Body of pancreas (tissue), 4 donors: ENCODE data around the gene SCG5. TPM values are rescaled to one million over a fixed set of nuclear protein-coding genes. Genes with fewer than 3 reads are reported as not detected.
A peak's percentile ranks its signal among the peaks of the same experiment; 100 is the strongest.

Source experiments
- ATAC-seq: fragments of 150-250 bp; one replicate; pipeline ENCODE4 v1.9.1; 2016
- DNase-seq, 4 donors: peaks; one replicate each; pipeline ENCODE4 v3.0.0-alpha.2; 2019
- H3K27ac ChIP-seq, 4 donors: fragments of 200-600 bp; sonication (generic); 1 replicate in 3 of 4; 2 replicates in 1 of 4; pipeline versions ENCODE4 v1.5.1 to v1.6.1; 2016 to 2019; ENCODE audit warnings: mild to moderate bottlenecking in 1 of 4, mixed read lengths in 1 of 4, moderate library complexity in 1 of 4
- H3K27me3 ChIP-seq, 2 donors: fragments of 200-600 bp; sonication (generic); one replicate each; pipeline ENCODE4 v1.6.0; 2016; ENCODE audit warnings: mild to moderate bottlenecking in 1 of 2
- H3K36me3 ChIP-seq, 2 donors: fragments of 200-600 bp; sonication (generic); replicated peaks in 1 of 2; 2 replicates each; pipeline ENCODE4 v1.5.1; 2016; ENCODE audit warnings: low read depth in 2 of 2; ENCODE audit not compliant: insufficient read depth in 1 of 2
- H3K4me1 ChIP-seq: fragments of 200-600 bp; sonication (generic); one replicate; pipeline ENCODE4 v1.6.0; 2016
- H3K4me3 ChIP-seq, 2 donors: fragments of 200-600 bp; sonication (generic); 1 replicate in 1 of 2; 2 replicates in 1 of 2; pipeline ENCODE4 v1.5.1; 2016 to 2019
- H3K9me3 ChIP-seq, 3 donors: fragments of 200-600 bp; sonication (generic); 1 replicate in 2 of 3; 2 replicates in 1 of 3; pipeline ENCODE4 v1.5.1; 2016
- CTCF ChIP-seq, 7 experiments: fragments of 450-650 bp in 4 of 7; fragments of 200-600 bp in 3 of 7; sonication (generic) in 3 of 7; IDR thresholded peaks; one replicate each; pipeline ENCODE4 v1.5.1; 2016 to 2019; ENCODE audit warnings: antibody characterized with exemption in 7 of 7
- POLR2A ChIP-seq, 3 donors: fragments of 450-650 bp; IDR thresholded peaks; one replicate each; pipeline ENCODE4 v1.6.1; 2016; ENCODE audit warnings: antibody characterized with exemption in 3 of 3, mild to moderate bottlenecking in 2 of 3
- WGBS, 2 donors: methylation state at CpG; one replicate each; pipeline ENCODE4 v1.1.5; 2017; 5-methylcytosine and 5-hydroxymethylcytosine counted together
- intact Hi-C: fragments of 100-400 bp; cut with DNase I; formaldehyde crosslinking; loops from one replicate; pipeline ENCODE4 v1.15.1; 2023
- total RNA-seq, 2 donors: library from RNA; depleted of rRNA; stranded (reverse); fragments of >200 nt; gene quantifications; one replicate each; pipeline ENCODE4 v1.1.0, GENCODE V29; 2016

Gene SCG5
- total RNA-seq, 2 donors from 2014 or later, result 49.4 to 50.1 TPM

- no peak for ATAC-seq
- H3K4me1 ChIP-seq, result peaks cover 9% of the 10 kb centered on the region
- H3K27ac ChIP-seq, result no peak overlapping the region
- DNase-seq, result no peak
- TF ChIP-seq POLR2A (IDR thresholded peaks at IDR 0.05) (no peak), CTCF (IDR thresholded peaks at IDR 0.05) (no peak)
- no peaks in the 10 kb centered on the region for H3K27me3 ChIP-seq
- H3K36me3 ChIP-seq, result no peaks in the 10 kb centered on the region
- H3K9me3 ChIP-seq, result no peaks in the 10 kb centered on the region
- intact Hi-C loops, result no loop called here
- H3K4me3 ChIP-seq, result no peak overlapping the region
- WGBS, 2 donors, result 53 to 60% methylated on average over 6 of the region's 6 CpGs
These were observed 34.0 kb downstream of the SCG5 start for GRCh38 chr15:32675466-32675865.

DNA sequence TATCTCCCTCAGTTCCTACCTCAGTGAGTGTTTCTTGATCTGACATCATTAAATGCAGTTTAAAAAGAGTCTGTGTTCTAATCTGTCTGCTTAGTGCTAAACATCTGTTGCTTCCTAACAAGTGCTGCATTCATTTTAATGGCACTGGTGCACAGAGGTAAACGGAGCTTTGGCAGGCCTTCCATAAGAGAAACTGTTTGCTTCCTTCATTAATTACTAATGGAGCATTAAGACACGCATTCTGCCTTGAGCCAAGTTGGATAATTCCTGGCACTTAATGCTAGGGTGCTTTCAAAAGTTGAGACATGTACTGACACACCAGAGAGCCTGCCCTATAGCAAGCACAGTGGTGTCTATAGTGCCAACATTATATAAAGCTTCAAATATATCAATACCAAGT is 34.7 kb downstream of the SCG5 start:
- 57 to 60% methylated on average over 2 of the region's 2 CpGs for WGBS, 2 donors
- Histone ChIP-seq H3K36me3 (no peaks in the 10 kb centered on the region), H3K27me3 (no peaks in the 10 kb centered on the region), H3K4me1 (peaks cover 9% of the 10 kb centered on the region), H3K4me3 (no peak overlapping the region), H3K9me3 (no peaks in the 10 kb centered on the region), H3K27ac (no peak overlapping the region)
- ATAC-seq, result no peak
- TF ChIP-seq POLR2A (IDR thresholded peaks at IDR 0.05) (no peak), CTCF (IDR thresholded peaks at IDR 0.05) (no peak)
- intact Hi-C loops, result no loop called here
- no peak for DNase-seq

DNA sequence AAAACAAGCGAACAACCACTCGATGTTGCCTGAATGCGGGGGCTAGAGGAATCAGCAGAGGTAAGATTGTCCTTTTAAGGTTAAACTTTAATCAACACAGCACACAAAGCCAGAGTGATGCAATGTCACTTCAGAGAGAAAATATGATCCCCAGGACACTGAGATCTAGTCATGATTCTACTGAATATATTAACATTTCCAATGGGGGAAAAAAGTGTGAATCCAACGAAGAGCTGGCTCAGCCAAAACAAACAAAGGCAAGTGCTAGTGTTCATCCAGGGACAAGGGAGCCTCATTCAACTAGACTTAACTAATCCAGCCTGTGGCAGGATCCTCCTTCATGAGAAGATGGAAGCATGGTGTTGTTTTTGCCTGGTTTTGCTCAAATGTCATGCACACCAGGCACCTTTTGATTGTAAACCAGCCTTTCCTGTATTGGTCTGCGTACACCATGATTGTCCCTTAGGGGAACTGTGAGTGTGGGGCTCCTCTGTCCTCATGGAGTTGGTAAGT is 35.8 kb downstream of the SCG5 start:
- ATAC-seq (peak; percentile 48), DNase-seq (no peak)
- H3K9me3 ChIP-seq, result no peaks in the 10 kb centered on the region
- intact Hi-C loops, result no loop called here
- no peak for TF ChIP-seq POLR2A (IDR thresholded peaks at IDR 0.05)
- no peak for TF ChIP-seq CTCF (IDR thresholded peaks at IDR 0.05)
- no peak overlapping the region for H3K27ac ChIP-seq
- peaks cover 9% of the 10 kb centered on the region for H3K4me1 ChIP-seq
- WGBS, 2 donors, result 24 to 33% methylated on average over 5 of the region's 5 CpGs
- H3K4me3 ChIP-seq, result no peak overlapping the region
- H3K27me3 ChIP-seq, result no peaks in the 10 kb centered on the region
- H3K36me3 ChIP-seq, result no peaks in the 10 kb centered on the region

DNA sequence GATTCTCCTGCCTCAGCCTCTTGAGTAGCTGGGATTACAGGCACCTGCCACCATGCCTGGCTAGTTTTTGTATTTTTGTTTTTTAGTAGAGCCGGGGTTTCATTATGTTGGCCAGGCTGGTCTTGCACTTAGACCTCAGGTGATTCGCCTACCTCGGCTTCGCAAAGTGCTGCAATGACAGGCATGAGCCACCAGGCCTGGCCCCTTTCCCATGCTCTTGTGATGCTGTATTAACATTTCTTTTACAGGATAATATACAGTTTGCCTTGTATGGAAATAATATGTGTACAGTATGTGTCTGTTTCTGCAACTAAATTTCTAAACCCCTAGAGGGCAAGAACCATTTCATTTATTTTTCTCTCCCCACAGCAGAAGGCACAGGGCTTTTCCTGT is 37.8 kb downstream of the SCG5 start:
- Histone ChIP-seq H3K4me3 (no peak overlapping the region), H3K27ac (no peak overlapping the region), H3K27me3 (no peaks in the 10 kb centered on the region), H3K36me3 (no peaks in the 10 kb centered on the region), H3K9me3 (no peaks in the 10 kb centered on the region), H3K4me1 (peaks cover 9% of the 10 kb centered on the region)
- TF ChIP-seq POLR2A (IDR thresholded peaks at IDR 0.05) (no peak), CTCF (IDR thresholded peaks at IDR 0.05) (no peak)
- intact Hi-C loops, result no loop called here
- ATAC-seq (no peak), DNase-seq (no peak)
- WGBS, 2 donors, result 95 to 97% methylated on average over 4 of the region's 4 CpGs

- Histone ChIP-seq H3K27ac (no peak overlapping the region), H3K4me3 (no peak overlapping the region), H3K36me3 (no peaks in the 10 kb centered on the region), H3K4me1 (peaks cover 2% of the 10 kb centered on the region), H3K9me3 (no peaks in the 10 kb centered on the region), H3K27me3 (no peaks in the 10 kb centered on the region)
- intact Hi-C loops, result no loop called here
- no peak for TF ChIP-seq POLR2A (IDR thresholded peaks at IDR 0.05)
- no peak for TF ChIP-seq CTCF (IDR thresholded peaks at IDR 0.05)
- WGBS, 2 donors, result 83 to 94% methylated on average over 3 of the region's 3 CpGs
- ATAC-seq, result no peak
- no peak for DNase-seq
These were observed 41.1 kb downstream of the SCG5 start for GRCh38 chr15:32682569-32682968.
